Panc1 (cell line): Measurements from ENCODE around the gene LMBRD2.

ENCODE experiments used
- POLR2AphosphoS5 ChIP-seq: IDR thresholded peaks from 2 replicates; pipeline ENCODE4 v1.6.1; 2012; ENCODE audit warnings: mild to moderate bottlenecking, low read depth, low read length, moderate library complexity
- TF ChIP-seq, protein P1 (sequence below): fragments of 450-650 bp; IDR thresholded peaks from 2 replicates; pipeline ENCODE4 v1.5.1; 2017; ENCODE audit warnings: mild to moderate bottlenecking
- TF ChIP-seq, protein P2 (sequence below), 2 experiments: IDR thresholded peaks; 2 replicates each; pipeline ENCODE4 v1.6.1; 2011 to 2012; ENCODE audit warnings: low read depth in 2 of 2, control low read depth in 1 of 2, low read length in 1 of 2, mild to moderate bottlenecking in 1 of 2, moderate library complexity in 1 of 2; ENCODE audit not compliant: insufficient read depth in 1 of 2

DNA sequence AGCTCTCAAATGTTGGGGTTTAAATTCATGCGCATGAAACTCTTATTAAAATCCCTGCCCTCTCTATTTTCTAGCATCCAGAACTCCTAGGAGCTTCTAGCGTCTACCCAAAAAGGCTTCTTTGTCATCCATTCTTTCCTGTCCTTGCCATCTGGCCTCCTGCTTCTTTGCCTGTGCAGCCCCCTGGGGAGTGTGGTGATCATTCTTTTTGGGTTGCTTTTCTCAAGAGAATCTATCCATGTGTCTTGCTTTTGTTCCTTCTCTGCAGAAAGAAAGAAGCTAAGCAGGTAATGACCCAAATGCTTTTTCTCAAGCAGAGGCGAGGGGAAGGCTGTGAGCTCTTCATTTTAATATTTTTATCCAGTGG is 26.8 kb upstream of the LMBRD2 start:
- TF ChIP-seq, protein P1, sequence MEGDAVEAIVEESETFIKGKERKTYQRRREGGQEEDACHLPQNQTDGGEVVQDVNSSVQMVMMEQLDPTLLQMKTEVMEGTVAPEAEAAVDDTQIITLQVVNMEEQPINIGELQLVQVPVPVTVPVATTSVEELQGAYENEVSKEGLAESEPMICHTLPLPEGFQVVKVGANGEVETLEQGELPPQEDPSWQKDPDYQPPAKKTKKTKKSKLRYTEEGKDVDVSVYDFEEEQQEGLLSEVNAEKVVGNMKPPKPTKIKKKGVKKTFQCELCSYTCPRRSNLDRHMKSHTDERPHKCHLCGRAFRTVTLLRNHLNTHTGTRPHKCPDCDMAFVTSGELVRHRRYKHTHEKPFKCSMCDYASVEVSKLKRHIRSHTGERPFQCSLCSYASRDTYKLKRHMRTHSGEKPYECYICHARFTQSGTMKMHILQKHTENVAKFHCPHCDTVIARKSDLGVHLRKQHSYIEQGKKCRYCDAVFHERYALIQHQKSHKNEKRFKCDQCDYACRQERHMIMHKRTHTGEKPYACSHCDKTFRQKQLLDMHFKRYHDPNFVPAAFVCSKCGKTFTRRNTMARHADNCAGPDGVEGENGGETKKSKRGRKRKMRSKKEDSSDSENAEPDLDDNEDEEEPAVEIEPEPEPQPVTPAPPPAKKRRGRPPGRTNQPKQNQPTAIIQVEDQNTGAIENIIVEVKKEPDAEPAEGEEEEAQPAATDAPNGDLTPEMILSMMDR = no peak
- no peak for TF ChIP-seq POLR2AphosphoS5
- TF ChIP-seq, protein P2, sequence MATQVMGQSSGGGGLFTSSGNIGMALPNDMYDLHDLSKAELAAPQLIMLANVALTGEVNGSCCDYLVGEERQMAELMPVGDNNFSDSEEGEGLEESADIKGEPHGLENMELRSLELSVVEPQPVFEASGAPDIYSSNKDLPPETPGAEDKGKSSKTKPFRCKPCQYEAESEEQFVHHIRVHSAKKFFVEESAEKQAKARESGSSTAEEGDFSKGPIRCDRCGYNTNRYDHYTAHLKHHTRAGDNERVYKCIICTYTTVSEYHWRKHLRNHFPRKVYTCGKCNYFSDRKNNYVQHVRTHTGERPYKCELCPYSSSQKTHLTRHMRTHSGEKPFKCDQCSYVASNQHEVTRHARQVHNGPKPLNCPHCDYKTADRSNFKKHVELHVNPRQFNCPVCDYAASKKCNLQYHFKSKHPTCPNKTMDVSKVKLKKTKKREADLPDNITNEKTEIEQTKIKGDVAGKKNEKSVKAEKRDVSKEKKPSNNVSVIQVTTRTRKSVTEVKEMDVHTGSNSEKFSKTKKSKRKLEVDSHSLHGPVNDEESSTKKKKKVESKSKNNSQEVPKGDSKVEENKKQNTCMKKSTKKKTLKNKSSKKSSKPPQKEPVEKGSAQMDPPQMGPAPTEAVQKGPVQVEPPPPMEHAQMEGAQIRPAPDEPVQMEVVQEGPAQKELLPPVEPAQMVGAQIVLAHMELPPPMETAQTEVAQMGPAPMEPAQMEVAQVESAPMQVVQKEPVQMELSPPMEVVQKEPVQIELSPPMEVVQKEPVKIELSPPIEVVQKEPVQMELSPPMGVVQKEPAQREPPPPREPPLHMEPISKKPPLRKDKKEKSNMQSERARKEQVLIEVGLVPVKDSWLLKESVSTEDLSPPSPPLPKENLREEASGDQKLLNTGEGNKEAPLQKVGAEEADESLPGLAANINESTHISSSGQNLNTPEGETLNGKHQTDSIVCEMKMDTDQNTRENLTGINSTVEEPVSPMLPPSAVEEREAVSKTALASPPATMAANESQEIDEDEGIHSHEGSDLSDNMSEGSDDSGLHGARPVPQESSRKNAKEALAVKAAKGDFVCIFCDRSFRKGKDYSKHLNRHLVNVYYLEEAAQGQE (IDR thresholded peaks at IDR 0.05; ENCODE audit: insufficient read depth in 1 of 2, low read depth in 2 of 2, low read length in 1 of 2) = no peak
